Rectal smooth muscle tissue (tissue), 1 donor: ENCODE data around the gene DDC.
A peak's percentile ranks its signal among the peaks of the same experiment; 100 is the strongest.

Experiments used
- H3K27ac ChIP-seq: one replicate; pipeline ENCODE4 v1.7.0; 2013; ENCODE audit warnings: low read depth, low read length, inconsistent platforms
- H3K27me3 ChIP-seq: one replicate; pipeline ENCODE4 v1.7.0; 2013; ENCODE audit warnings: low read length; ENCODE audit not compliant: control insufficient read depth, insufficient read depth
- H3K36me3 ChIP-seq: one replicate; pipeline ENCODE4 v1.7.0; 2013; ENCODE audit warnings: low read length; ENCODE audit not compliant: control insufficient read depth, insufficient read depth
- H3K4me1 ChIP-seq: one replicate; pipeline ENCODE4 v1.7.0; 2013; ENCODE audit warnings: low read length; ENCODE audit not compliant: control insufficient read depth, insufficient read depth
- H3K4me3 ChIP-seq: one replicate; pipeline ENCODE4 v1.7.0; 2013; ENCODE audit warnings: low read length
- H3K9ac ChIP-seq: one replicate; pipeline ENCODE4 v1.7.0; 2013; ENCODE audit warnings: low read length

DDC gene

DNA sequence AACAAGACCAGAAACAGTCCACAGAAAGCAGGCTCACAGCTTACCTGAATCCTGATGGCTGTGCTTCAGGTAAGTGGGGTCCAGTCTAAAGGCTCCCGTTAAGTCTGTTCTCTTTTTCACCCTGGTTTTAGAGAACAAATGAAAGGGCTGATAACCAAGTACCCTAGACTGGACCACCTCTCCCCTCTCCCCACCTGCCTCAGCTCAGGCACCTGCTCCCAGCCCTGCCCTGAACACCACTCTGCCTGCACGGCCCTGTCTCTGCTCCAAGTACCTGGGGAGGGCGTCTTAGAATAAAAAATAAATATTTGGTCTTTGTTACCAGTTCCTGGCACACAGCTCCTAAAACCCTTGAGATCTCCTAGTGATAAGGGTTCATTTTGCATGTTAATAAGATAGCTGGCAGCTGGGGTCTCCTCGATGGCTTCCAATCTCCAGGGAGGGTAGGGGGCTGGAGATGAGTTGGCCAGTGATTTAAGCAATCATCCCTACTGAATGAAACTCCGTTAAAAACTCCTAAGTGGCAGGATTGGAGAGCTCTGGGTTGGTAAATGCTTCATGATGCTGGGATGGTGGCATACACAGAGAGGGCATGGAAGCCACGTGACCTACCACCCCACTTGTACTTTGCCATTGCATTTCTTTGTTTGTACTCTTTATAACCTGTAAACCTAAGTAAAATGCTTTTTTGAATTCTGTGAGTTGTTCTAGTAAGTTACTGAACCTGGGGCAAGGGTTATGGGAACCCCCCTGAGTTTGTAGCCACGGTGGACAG lies 85.3 kb downstream of the DDC start:
- H3K4me1 ChIP-seq: no peaks in the 10 kb centered on the region
- H3K9ac ChIP-seq: no peak overlapping the region
- H3K4me3 ChIP-seq: no peak overlapping the region
- H3K27ac ChIP-seq: no peak overlapping the region
- no peaks in the 10 kb centered on the region for H3K36me3 ChIP-seq
- H3K27me3 ChIP-seq: no peaks in the 10 kb centered on the region

GRCh38 chr7:50477640-50478039 lies 87.6 kb downstream of the DDC start:
- Histone ChIP-seq H3K27me3 (no peaks in the 10 kb centered on the region), H3K27ac (no peak overlapping the region), H3K36me3 (no peaks in the 10 kb centered on the region), H3K4me3 (no peak overlapping the region), H3K4me1 (peaks cover 4% of the 10 kb centered on the region), H3K9ac (no peak overlapping the region)

GRCh38 chr7:50476953-50477625 lies 88.1 kb downstream of the DDC start:
- Histone ChIP-seq H3K27me3 (no peaks in the 10 kb centered on the region), H3K36me3 (no peaks in the 10 kb centered on the region), H3K9ac (no peak overlapping the region), H3K4me1 (peaks cover 4% of the 10 kb centered on the region), H3K4me3 (no peak overlapping the region), H3K27ac (no peak overlapping the region)

DNA sequence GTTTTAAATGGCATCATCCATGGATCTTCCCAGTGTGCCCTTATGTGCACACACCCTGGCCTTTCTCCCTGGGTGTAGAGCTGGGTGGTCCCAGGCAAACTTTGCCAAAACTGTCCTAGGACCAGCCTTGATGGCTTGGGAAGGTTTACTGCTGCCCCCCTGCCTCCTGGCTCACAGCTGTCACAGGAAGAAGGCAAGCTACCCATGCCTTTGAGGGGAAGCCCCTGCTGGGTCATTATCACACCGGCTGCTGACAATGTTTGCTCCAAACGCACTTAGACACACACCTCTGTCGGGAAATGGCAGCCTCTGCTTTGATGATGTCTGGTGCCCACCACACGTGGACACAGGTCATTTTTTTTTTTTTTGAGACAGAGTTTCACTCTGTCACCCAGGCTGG lies 89.9 kb downstream of the DDC start:
- Histone ChIP-seq H3K36me3 (no peaks in the 10 kb centered on the region), H3K27ac (no peak overlapping the region)

DNA sequence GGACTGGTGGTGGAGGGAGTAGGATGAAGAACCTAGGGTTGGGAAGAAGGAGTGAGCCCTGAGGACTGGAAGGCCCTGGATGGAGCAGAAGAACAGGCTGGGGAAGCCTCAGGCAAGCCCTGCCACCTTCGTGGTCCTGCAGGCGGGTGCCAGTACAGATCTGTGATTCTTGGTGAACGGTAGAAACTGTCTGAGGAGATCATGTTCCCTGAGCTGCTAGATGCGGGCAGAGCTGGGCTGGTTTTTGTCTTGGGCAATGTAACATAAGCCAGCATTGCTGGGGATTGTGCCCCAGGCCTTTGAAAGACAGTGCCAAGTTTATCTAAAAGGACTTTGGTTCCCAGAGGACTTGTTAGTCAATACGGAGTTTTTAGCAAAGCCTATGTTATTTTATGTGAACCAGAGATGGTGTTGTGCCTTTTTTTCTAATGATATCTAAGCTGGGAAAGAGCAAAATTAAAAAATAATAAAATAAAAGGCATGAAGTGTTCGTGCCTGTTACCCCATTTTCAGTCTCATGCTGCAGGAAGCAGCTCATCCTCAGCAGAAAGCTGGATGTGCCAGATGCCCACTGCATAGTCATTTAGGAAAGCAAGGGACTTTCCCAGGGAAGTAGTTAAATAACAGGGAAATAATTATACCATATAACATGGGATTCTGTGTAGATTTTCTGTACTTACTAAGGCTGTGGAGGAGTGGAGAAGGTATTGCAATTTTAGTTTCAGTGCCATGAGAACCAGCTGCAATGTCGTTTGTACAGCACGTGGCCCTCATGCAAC lies 90.6 kb downstream of the DDC start:
- H3K36me3 ChIP-seq: no peaks in the 10 kb centered on the region
- no peak overlapping the region for H3K9ac ChIP-seq
- H3K27ac ChIP-seq: peak overlapping the region; percentile 68
- no peaks in the 10 kb centered on the region for H3K27me3 ChIP-seq
- no peak overlapping the region for H3K4me3 ChIP-seq
- H3K4me1 ChIP-seq: peaks cover 4% of the 10 kb centered on the region

More for the DNA sequence above, 89.9 kb downstream of the DDC start:
- H3K4me1 ChIP-seq: peaks cover 4% of the 10 kb centered on the region
- H3K9ac ChIP-seq: no peak overlapping the region
- no peak overlapping the region for H3K4me3 ChIP-seq
- no peaks in the 10 kb centered on the region for H3K27me3 ChIP-seq

DNA sequence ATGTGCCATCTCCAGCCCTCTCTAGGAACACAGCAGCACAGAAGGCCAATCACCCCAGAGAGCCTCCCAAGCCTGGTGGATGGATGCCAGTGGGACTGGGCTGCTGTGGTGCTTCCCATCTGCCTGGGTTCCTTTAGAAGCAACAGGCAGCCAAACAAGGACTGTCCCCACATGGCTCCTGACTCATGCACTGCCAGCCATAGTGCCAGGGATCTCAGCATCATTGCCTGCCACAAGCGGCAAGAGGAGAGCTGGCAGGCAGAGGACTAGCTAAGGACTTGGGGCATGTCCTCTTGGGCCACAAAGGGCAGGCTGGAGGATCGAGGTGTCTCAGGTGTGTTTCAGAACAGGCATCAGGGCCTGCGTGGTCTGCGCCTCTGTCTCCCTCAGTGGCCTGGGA lies 91.7 kb downstream of the DDC start:
- Histone ChIP-seq H3K9ac (no peak overlapping the region), H3K4me1 (peaks cover 4% of the 10 kb centered on the region), H3K27me3 (no peaks in the 10 kb centered on the region), H3K36me3 (no peaks in the 10 kb centered on the region), H3K4me3 (no peak overlapping the region), H3K27ac (no peak overlapping the region)

- Histone ChIP-seq H3K4me1 (peaks cover 4% of the 10 kb centered on the region), H3K9ac (no peak overlapping the region), H3K27ac (no peak overlapping the region), H3K4me3 (no peak overlapping the region), H3K36me3 (no peaks in the 10 kb centered on the region), H3K27me3 (no peaks in the 10 kb centered on the region)
These were observed 92.8 kb downstream of the DDC start for GRCh38 chr7:50472427-50472826.

DNA sequence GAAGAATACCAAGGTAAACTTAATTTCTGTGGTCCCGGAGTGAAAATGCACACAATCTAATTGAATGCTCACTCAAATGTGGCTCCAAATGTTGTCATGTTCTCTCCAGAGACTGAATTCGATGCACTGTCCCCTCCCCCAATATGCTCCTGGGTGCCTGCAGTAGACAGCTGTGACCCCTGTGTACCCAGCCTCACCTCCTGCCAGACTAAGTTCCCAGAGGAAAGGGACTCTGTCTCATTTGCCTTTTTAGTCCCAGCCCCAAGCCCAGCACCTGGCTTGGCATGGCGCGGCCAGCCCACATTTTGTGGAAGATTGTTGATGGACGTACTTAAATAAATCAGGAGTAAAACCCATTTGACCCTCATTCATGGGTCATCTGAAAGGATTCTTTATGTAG lies 93.2 kb downstream of the DDC start:
- no peak overlapping the region for H3K4me3 ChIP-seq

DNA sequence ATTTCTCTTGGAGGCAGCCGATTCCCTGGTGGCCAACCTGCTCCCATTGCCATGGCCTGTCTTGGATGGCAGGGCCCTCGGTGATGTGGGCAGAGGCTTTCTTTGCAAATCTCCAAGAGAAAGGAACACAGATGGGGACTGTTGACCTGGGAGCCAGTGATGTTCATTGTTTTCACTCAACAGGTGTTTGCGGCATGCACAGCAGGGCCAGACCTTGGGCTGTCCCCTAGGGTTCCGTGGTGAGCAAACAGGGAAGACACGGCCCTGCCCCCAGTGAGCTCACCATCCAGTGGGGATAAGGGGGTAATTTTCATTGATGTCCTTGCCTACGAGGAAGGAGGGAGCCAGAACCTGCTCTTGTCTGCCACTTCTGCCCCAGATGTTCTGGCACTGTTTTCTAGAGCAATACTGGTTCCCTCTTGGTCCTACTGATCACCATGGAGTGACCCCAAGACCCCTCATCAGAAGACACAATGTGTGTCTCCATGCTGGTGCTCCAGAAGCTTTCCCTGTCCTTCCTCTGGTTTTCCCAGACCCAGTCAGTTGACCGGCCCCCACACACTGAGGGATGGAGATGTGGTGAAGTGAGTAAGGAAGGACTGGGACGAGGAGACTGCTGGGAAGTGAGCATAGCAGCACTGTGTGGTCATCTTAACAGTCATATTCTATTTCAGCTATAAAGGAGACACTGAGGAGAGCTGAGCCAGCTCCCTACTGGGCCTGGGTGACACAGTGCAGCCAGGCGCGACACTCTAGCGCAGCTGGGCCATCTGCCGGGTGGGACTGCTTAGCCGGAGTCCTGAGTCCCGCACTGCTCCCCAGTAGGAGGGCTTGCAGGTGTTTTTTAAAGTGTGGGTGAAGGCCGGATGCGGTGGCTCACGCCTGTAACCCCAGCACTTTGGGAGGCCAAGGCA lies 94.7 kb downstream of the DDC start:
- no peaks in the 10 kb centered on the region for H3K36me3 ChIP-seq
- no peak overlapping the region for H3K4me3 ChIP-seq
- no peak overlapping the region for H3K27ac ChIP-seq
- no peaks in the 10 kb centered on the region for H3K27me3 ChIP-seq
- H3K9ac ChIP-seq: no peak overlapping the region
- peaks cover 4% of the 10 kb centered on the region for H3K4me1 ChIP-seq

More for the DNA sequence above, 93.2 kb downstream of the DDC start:
- H3K9ac ChIP-seq: no peak overlapping the region
- H3K36me3 ChIP-seq: no peaks in the 10 kb centered on the region
- H3K27ac ChIP-seq: no peak overlapping the region
- H3K27me3 ChIP-seq: no peaks in the 10 kb centered on the region
- H3K4me1 ChIP-seq: peaks cover 4% of the 10 kb centered on the region

GRCh38 chr7:50469181-50469580 lies 96.0 kb downstream of the DDC start:
- no peak overlapping the region for H3K27ac ChIP-seq
- no peak overlapping the region for H3K4me3 ChIP-seq
- no peak overlapping the region for H3K9ac ChIP-seq
- H3K27me3 ChIP-seq: no peaks in the 10 kb centered on the region
- H3K36me3 ChIP-seq: no peaks in the 10 kb centered on the region
- peaks cover 2% of the 10 kb centered on the region for H3K4me1 ChIP-seq

DNA sequence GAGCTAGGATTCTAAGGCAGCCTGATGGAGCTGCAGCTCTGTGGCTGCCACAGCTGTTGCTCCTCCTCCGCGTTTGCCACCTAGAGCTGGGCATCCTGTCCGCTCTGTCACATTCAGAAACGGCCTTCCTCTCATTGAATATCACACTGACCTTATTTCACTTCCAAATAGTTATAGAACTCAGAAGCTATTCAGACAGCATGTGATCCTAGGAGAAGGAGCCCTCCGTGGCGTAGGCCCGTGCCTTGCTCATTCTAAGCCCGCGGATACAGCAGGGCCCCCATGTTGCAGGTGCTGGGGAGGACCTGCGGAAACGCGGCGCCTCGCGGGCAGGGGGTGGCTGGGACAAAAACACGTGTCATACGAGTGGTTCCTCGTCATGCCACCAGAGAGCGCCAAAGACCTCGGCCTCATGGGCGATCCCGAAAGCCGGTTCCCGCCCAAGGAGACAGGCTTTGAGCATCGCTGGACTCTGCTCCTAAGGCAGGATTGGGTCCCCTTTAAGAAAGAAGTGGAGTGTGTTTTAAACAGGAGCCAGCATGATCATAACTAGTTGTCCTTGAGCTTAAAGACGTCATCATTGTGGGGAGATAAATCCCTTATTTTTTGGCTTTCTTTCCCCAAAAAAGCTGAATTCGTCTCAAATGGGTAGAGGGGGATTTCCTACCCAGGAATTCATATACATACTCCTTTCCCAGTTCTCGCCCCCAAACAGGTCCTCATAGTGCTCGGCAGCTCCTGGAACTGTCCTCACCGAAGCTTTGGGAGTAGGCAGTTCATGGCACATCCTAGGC lies 97.2 kb downstream of the DDC start:
- Histone ChIP-seq H3K27ac (no peak overlapping the region), H3K36me3 (no peaks in the 10 kb centered on the region), H3K4me3 (no peak overlapping the region), H3K27me3 (no peaks in the 10 kb centered on the region), H3K4me1 (no peaks in the 10 kb centered on the region), H3K9ac (no peak overlapping the region)
